ENCODE measurements around the gene LAMA3. TPM values are rescaled to one million over a fixed set of nuclear protein-coding genes. Genes with fewer than 3 reads are reported as not detected.

LAMA3 gene
- total and polyA plus RNA-seq, 2 experiments from 2014 or later = 3.9 to 4.9 TPM

DNA sequence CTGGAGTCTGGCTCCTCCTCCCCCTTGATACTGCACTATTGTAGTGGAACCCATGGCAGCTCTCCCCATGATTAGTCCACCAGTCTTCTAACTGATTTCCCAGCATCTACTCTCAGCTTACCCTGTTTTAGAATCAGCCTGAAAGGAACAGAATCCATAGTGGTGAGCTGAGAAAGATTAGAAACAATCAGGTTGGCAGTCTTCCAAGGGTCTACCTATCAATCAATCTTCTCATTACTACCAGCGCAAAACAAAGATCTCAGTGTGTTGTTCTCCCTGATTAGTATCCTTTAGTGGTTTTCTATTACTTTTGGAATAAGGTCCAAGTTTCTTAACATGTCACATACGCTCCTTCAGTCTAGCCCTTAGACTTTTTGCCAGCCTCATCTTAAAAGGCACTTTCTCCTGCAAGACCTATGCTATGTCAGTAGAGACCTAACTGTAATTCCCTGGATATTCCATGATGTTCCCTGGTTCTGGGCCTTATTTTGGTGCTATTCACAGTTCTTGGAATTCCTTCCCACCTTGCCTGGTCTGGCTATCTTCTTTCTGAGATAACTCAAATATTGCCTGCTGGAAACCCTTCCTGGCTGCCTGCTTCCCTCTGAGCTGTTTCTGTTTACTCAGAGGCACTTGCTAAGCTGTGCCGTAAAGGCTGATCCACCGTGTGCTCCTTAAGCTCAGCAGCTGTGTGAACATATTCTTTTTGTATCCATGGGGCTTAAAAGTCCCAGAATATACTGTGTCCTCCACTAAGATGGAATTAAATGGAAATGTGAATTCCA is 32.6 kb downstream of the LAMA3 start (continued):
- TF ChIP-seq, protein P1, sequence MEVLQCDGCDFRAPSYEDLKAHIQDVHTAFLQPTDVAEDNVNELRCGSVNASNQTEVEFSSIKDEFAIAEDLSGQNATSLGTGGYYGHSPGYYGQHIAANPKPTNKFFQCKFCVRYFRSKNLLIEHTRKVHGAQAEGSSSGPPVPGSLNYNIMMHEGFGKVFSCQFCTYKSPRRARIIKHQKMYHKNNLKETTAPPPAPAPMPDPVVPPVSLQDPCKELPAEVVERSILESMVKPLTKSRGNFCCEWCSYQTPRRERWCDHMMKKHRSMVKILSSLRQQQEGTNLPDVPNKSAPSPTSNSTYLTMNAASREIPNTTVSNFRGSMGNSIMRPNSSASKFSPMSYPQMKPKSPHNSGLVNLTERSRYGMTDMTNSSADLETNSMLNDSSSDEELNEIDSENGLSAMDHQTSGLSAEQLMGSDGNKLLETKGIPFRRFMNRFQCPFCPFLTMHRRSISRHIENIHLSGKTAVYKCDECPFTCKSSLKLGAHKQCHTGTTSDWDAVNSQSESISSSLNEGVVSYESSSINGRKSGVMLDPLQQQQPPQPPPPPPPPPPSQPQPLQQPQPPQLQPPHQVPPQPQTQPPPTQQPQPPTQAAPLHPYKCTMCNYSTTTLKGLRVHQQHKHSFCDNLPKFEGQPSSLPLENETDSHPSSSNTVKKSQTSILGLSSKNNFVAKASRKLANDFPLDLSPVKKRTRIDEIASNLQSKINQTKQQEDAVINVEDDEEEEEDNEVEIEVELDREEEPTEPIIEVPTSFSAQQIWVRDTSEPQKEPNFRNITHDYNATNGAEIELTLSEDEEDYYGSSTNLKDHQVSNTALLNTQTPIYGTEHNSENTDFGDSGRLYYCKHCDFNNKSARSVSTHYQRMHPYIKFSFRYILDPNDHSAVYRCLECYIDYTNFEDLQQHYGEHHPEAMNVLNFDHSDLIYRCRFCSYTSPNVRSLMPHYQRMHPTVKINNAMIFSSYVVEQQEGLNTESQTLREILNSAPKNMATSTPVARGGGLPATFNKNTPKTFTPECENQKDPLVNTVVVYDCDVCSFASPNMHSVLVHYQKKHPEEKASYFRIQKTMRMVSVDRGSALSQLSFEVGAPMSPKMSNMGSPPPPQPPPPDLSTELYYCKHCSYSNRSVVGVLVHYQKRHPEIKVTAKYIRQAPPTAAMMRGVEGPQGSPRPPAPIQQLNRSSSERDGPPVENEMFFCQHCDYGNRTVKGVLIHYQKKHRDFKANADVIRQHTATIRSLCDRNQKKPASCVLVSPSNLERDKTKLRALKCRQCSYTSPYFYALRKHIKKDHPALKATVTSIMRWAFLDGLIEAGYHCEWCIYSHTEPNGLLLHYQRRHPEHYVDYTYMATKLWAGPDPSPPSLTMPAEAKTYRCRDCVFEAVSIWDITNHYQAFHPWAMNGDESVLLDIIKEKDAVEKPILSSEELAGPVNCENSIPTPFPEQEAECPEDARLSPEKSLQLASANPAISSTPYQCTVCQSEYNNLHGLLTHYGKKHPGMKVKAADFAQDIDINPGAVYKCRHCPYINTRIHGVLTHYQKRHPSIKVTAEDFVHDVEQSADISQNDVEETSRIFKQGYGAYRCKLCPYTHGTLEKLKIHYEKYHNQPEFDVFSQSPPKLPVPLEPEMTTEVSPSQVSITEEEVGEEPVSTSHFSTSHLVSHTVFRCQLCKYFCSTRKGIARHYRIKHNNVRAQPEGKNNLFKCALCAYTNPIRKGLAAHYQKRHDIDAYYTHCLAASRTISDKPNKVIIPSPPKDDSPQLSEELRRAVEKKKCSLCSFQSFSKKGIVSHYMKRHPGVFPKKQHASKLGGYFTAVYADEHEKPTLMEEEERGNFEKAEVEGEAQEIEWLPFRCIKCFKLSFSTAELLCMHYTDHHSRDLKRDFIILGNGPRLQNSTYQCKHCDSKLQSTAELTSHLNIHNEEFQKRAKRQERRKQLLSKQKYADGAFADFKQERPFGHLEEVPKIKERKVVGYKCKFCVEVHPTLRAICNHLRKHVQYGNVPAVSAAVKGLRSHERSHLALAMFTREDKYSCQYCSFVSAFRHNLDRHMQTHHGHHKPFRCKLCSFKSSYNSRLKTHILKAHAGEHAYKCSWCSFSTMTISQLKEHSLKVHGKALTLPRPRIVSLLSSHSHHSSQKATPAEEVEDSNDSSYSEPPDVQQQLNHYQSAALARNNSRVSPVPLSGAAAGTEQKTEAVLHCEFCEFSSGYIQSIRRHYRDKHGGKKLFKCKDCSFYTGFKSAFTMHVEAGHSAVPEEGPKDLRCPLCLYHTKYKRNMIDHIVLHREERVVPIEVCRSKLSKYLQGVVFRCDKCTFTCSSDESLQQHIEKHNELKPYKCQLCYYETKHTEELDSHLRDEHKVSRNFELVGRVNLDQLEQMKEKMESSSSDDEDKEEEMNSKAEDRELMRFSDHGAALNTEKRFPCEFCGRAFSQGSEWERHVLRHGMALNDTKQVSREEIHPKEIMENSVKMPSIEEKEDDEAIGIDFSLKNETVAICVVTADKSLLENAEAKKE (CRISPR knock-in tag; IDR thresholded peaks at IDR 0.05) = no peak
- TF ChIP-seq CTCF (conservative IDR thresholded peaks at IDR 0.05; ENCODE audit: low read depth in 2 of 2) (no peak), ZNF331 (CRISPR knock-in tag; IDR thresholded peaks at IDR 0.05; ENCODE audit: low read depth) (no peak), CREB1 (CRISPR knock-in tag; IDR thresholded peaks at IDR 0.05; ENCODE audit: low read depth) (no peak), EZH2 (IDR thresholded peaks at IDR 0.05; ENCODE audit: low read depth, unreplicated experiment) (no peak), REST (IDR thresholded peaks at IDR 0.05; ENCODE audit: unreplicated experiment) (no peak)
- TF ChIP-seq, protein P2, sequence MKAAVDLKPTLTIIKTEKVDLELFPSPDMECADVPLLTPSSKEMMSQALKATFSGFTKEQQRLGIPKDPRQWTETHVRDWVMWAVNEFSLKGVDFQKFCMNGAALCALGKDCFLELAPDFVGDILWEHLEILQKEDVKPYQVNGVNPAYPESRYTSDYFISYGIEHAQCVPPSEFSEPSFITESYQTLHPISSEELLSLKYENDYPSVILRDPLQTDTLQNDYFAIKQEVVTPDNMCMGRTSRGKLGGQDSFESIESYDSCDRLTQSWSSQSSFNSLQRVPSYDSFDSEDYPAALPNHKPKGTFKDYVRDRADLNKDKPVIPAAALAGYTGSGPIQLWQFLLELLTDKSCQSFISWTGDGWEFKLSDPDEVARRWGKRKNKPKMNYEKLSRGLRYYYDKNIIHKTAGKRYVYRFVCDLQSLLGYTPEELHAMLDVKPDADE (IDR thresholded peaks at IDR 0.05) = no peak
